A549 (cell line): Measurements from ENCODE around the gene TBL1Y. TPM values are rescaled to one million over a fixed set of nuclear protein-coding genes. Genes with fewer than 3 reads are reported as not detected.
"Not testable (repeated sequence)": the region's sequence is repeated elsewhere in the genome, so short reads cannot be mapped to it uniquely, and the experiment has no call there.

Experiments used
- ATAC-seq, 2 experiments: fragments of 200-7000 bp in 1 of 2; fragments of >200 bp in 1 of 2; cut with Nextera tagmentation in 1 of 2; cut with Tn5 transposase in 1 of 2; 3 replicates each; pipeline versions ENCODE4 v1.8.0 to v1.9.1; 2018 to 2020; ENCODE audit warnings: mild to moderate bottlenecking in 1 of 2, moderate library complexity in 1 of 2
- CTCF ChIA-PET: fragments of 300-600 bp; sonication (Branson Sonifier 250); formaldehyde crosslinking; extraction: SDS; loops from one replicate; lab custom pipeline; 2021; ENCODE audit warnings: antibody characterized with exemption, inconsistent platforms; lab: Yijun Ruan, JAX
- POLR2A ChIA-PET: fragments of 350-600 bp; formaldehyde crosslinking; extraction: SDS; loops from one replicate; lab custom pipeline; 2021; ENCODE audit warnings: antibody characterized with exemption, inconsistent platforms; lab: Yijun Ruan, JAX
- DNase-seq, 2 experiments: peaks; one replicate each; pipeline versions ENCODE4 v3.0.0 to v3.0.0-alpha.2; 2011 to 2016; ENCODE audit warnings: low read depth in 1 of 2, low spot score in 1 of 2
- FAIRE-seq: peaks from 2 replicates; lab custom pipeline; 2011; peaks lifted over from hg19 to GRCh38; lab: Jason Lieb, UNC
- H3K27ac ChIP-seq, 2 experiments: fragments of >200 bp; sonication (Bioruptor Twin); formaldehyde crosslinking; 3 replicates each; pipeline ENCODE4 v1.5.1; 2016 to 2017
- H3K4me1 ChIP-seq: fragments of >200 bp; sonication (Bioruptor Twin); formaldehyde crosslinking; 3 replicates; pipeline ENCODE4 v1.6.1; 2016
- H3K4me2 ChIP-seq: fragments of >200 bp; sonication (Bioruptor Twin); formaldehyde crosslinking; 3 replicates; pipeline ENCODE4 v1.6.1; 2016
- H3K4me3 ChIP-seq: fragments of >200 bp; sonication (Bioruptor Twin); formaldehyde crosslinking; 3 replicates; pipeline ENCODE4 v1.5.1; 2016
- H3K9me3 ChIP-seq: fragments of >200 bp; sonication (Bioruptor Twin); formaldehyde crosslinking; 3 replicates; pipeline ENCODE4 v1.6.1; 2016
- BHLHE40 ChIP-seq: IDR thresholded peaks from 2 replicates; pipeline ENCODE4 v1.6.1; 2012; ENCODE audit warnings: low read depth, low read length, inconsistent platforms
- CHD2 ChIP-seq: fragments of 150-350 bp; IDR thresholded peaks from 2 replicates; pipeline ENCODE4 v1.6.1; 2014; ENCODE audit warnings: low read length; ENCODE audit not compliant: partially characterized antibody
- FOXS1 ChIP-seq: fragments of 250-450 bp; sonication (Bioruptor Pico); IDR thresholded peaks from 2 replicates; pipeline ENCODE4 v1.5.0; 2020; ENCODE audit warnings: mild to moderate bottlenecking, moderate library complexity
- HDAC2 ChIP-seq: fragments of 200-600 bp; sonication (generic); IDR thresholded peaks from 2 replicates; pipeline ENCODE4 v1.6.1; 2016
- HEYL ChIP-seq: fragments of 250-450 bp; sonication (Bioruptor Pico); IDR thresholded peaks from 2 replicates; pipeline ENCODE4 v1.8.0; 2021; ENCODE audit warnings: mild to moderate bottlenecking, moderate library complexity
- HOXB5 ChIP-seq: fragments of 250-450 bp; sonication (Bioruptor Pico); IDR thresholded peaks from 2 replicates; pipeline ENCODE4 v1.5.0; 2020; ENCODE audit warnings: mild to moderate bottlenecking, moderate library complexity
- JUN ChIP-seq, 2 experiments: fragments of >200 bp; sonication (Bioruptor Twin); formaldehyde crosslinking; IDR thresholded peaks; 2 replicates in 1 of 2; 3 replicates in 1 of 2; pipeline ENCODE4 v1.6.1; 2016 to 2017
- NFE2L2 ChIP-seq: fragments of 150-350 bp; conservative IDR thresholded peaks from 2 replicates; pipeline ENCODE4 v1.6.1; 2014; ENCODE audit warnings: low read length
- NPAS2 ChIP-seq: fragments of 250-450 bp; sonication (Bioruptor Pico); IDR thresholded peaks from 2 replicates; pipeline ENCODE4 v1.8.0; 2022; ENCODE audit warnings: mild to moderate bottlenecking, moderate library complexity, borderline replicate concordance
- POLR2AphosphoS2 ChIP-seq: conservative IDR thresholded peaks from 2 replicates; pipeline ENCODE4 v1.6.1; 2012; ENCODE audit warnings: low read length, improper control_type of control experiment, inconsistent platforms
- RAD21 ChIP-seq, 2 experiments: fragments of >200 bp in 1 of 2; sonication (Bioruptor Twin) in 1 of 2; formaldehyde crosslinking in 1 of 2; IDR thresholded peaks in 1 of 2; conservative IDR thresholded peaks in 1 of 2; 2 replicates in 1 of 2; 3 replicates in 1 of 2; pipeline ENCODE4 v1.6.1; 2012 to 2018; ENCODE audit warnings: inconsistent platforms in 1 of 2
- REST ChIP-seq: fragments of 200-600 bp; sonication (generic); IDR thresholded peaks from 2 replicates; pipeline ENCODE4 v1.6.1; 2016; ENCODE audit warnings: antibody characterized with exemption, mild to moderate bottlenecking, moderate library complexity
- RFX5 ChIP-seq: fragments of 450-650 bp; IDR thresholded peaks from 2 replicates; pipeline ENCODE4 v1.7.1; 2014; ENCODE audit warnings: antibody characterized with exemption, mild to moderate bottlenecking, moderate library complexity
- SREBF2 ChIP-seq: fragments of 450-650 bp; IDR thresholded peaks from 2 replicates; pipeline ENCODE4 v1.6.1; 2014; ENCODE audit warnings: mild to moderate bottlenecking, moderate library complexity
- TFCP2L1 ChIP-seq: fragments of 250-450 bp; sonication (Bioruptor Pico); IDR thresholded peaks from 2 replicates; pipeline ENCODE4 v1.5.0; 2021; ENCODE audit warnings: mild to moderate bottlenecking
- TP53 ChIP-seq: fragments of 250-450 bp; sonication (Bioruptor Pico); IDR thresholded peaks from 2 replicates; pipeline ENCODE4 v1.5.0; 2021; ENCODE audit warnings: mild to moderate bottlenecking, moderate library complexity
- ZC3H11A ChIP-seq: fragments of 450-650 bp; IDR thresholded peaks from 2 replicates; pipeline ENCODE4 v1.6.1; 2014; ENCODE audit warnings: antibody characterized with exemption, mild to moderate bottlenecking
- ZFP36 ChIP-seq: fragments of 450-650 bp; IDR thresholded peaks from 2 replicates; pipeline ENCODE4 v1.6.1; 2014; ENCODE audit warnings: borderline replicate concordance; ENCODE audit not compliant: partially characterized antibody
- ZNF302 ChIP-seq: fragments of 250-450 bp; sonication (Bioruptor Pico); IDR thresholded peaks from 2 replicates; pipeline ENCODE4 v1.9.0; 2021; ENCODE audit warnings: inconsistent platforms, mild to moderate bottlenecking, moderate library complexity
- ZSCAN20 ChIP-seq: fragments of 250-450 bp; sonication (Bioruptor Pico); IDR thresholded peaks from 2 replicates; pipeline ENCODE4 v1.8.0; 2022; ENCODE audit warnings: mild to moderate bottlenecking, moderate library complexity
- WGBS: methylation state at CpG from one replicate; pipeline ENCODE4 v1.1.6; 2017; ENCODE audit errors: missing lambda C conversion rate; 5-methylcytosine and 5-hydroxymethylcytosine counted together
- polyA plus RNA-seq, 4 experiments: library from polyadenylated mRNA; depleted of rRNA in 3 of 4; stranded (reverse); fragments of >200 nt; fragmentation: RNase III in 1 of 4; extraction: RNeasy Plus Mini Kit Qiagen cat#74134 plus additional on column Dnase treatment in 1 of 4; gene quantifications; 2 replicates in 3 of 4; 3 replicates in 1 of 4; pipeline ENCODE4 v1.2.3, GENCODE V29; 2011 to 2017
- TF ChIP-seq, protein P1 (sequence below): fragments of 450-650 bp; IDR thresholded peaks from 2 replicates; pipeline ENCODE4 v1.6.1; 2014; ENCODE audit warnings: antibody characterized with exemption

The TBL1Y gene
- polyA plus RNA-seq, 2 of the 4 experiments (the other 2 are of a cell fraction), result not detected

DNA sequence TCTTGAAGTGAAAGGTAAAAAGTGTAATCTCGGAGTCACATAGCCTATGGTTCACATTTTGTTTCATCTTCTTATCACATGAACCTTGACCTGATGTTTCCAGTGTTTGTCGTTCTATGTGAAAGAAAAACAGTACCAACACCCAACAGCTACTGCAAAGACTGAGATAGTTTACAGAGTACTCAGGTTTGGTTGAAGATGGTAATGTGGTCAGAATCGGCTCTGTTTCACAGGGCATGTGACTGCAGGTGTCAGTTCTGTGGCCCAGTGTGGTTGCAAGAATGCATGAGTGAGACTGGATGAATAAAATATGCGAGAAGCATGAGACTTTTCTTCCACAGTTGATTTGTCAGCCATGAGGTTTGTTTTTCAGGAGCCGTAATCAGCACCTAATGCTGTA is 130.2 kb downstream of the TBL1Y start (continued):
- TF ChIP-seq, protein P1, sequence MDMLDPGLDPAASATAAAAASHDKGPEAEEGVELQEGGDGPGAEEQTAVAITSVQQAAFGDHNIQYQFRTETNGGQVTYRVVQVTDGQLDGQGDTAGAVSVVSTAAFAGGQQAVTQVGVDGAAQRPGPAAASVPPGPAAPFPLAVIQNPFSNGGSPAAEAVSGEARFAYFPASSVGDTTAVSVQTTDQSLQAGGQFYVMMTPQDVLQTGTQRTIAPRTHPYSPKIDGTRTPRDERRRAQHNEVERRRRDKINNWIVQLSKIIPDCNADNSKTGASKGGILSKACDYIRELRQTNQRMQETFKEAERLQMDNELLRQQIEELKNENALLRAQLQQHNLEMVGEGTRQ, result no peak
- TF ChIP-seq NFE2L2 (no peak), HDAC2 (no peak), BHLHE40 (no peak)
- TF ChIP-seq, all 56 proteins: peak for 0

- DNase-seq (no peak), ATAC-seq (no peak), FAIRE-seq (no peak)
- H3K4me1 ChIP-seq, result no peaks in the 10 kb centered on the region
- WGBS, result 22% methylated on average over 4 of the region's 4 CpGs
- no peak overlapping the region for H3K4me2 ChIP-seq
- POLR2A ChIA-PET, result no interaction called here
- H3K4me3 ChIP-seq, result no peak overlapping the region
- TF ChIP-seq, protein P1, result no peak
- TF ChIP-seq ZSCAN20 (CRISPR knock-in tag) (no peak), ZNF302 (CRISPR knock-in tag) (no peak), HDAC2 (no peak), HEYL (CRISPR knock-in tag) (no peak), RFX5 (no peak), JUN (IDR thresholded peaks at IDR 0.05) (no peak), ZC3H11A (no peak), HOXB5 (CRISPR knock-in tag) (no peak), ZFP36 (no peak), NPAS2 (no peak), CHD2 (no peak), TP53 (no peak)
- CTCF ChIA-PET, result no interaction called here
- H3K9me3 ChIP-seq, result no peaks in the 10 kb centered on the region
- H3K27ac ChIP-seq, result no peak overlapping the region
These were observed 131.5 kb downstream of the TBL1Y start for GRCh38 chrY:7041983-7042382.

GRCh38 chrY:7052461-7052860 is 142.0 kb downstream of the TBL1Y start:
- H3K4me3 ChIP-seq, H3K4me1 ChIP-seq, H3K9me3 ChIP-seq, H3K4me2 ChIP-seq, POLR2A ChIA-PET, H3K27ac ChIP-seq, FAIRE-seq, DNase-seq, CTCF ChIA-PET, ATAC-seq: not testable (repeated sequence)
- 18% methylated on average over 3 of the region's 3 CpGs for WGBS

- H3K4me3 ChIP-seq, result no peak overlapping the region
- POLR2A ChIA-PET, result no interaction called here
- no peak for DNase-seq
These were observed 146.4 kb downstream of the TBL1Y start for GRCh38 chrY:7056886-7057285.

More at GRCh38 chrY:7056886-7057285, 146.4 kb downstream of the TBL1Y start:
- FAIRE-seq (no peak), ATAC-seq (no peak)
- Histone ChIP-seq H3K9me3 (no peaks in the 10 kb centered on the region), H3K27ac (no peak overlapping the region), H3K4me2 (no peak overlapping the region), H3K4me1 (no peaks in the 10 kb centered on the region)
- 0% methylated on average over 5 of the region's 5 CpGs for WGBS
- CTCF ChIA-PET, result no interaction called here
- TF ChIP-seq POLR2AphosphoS2 (no peak), REST (no peak), RFX5 (no peak), FOXS1 (CRISPR knock-in tag) (no peak), TFCP2L1 (CRISPR knock-in tag) (no peak), RAD21 (conservative IDR thresholded peaks at IDR 0.05 in 1 of 2, IDR thresholded peaks at IDR 0.05 in 1 of 2) (no peak), SREBF2 (no peak), ZC3H11A (no peak)
